RWPE2 (cell line): ENCODE data around the gene SSH3.

Experiments used
- ATAC-seq: fragments of 200-7000 bp; cut with Tn5 transposase; 3 replicates; pipeline ENCODE4 v1.9.1; 2021; ENCODE audit warnings: low read depth
- DNase-seq: peaks from one replicate; pipeline ENCODE4 v3.0.0-alpha.2; 2020; ENCODE audit warnings: low spot score
- H3K27ac ChIP-seq: fragments of 450-650 bp; 2 replicates; pipeline ENCODE4 v1.5.1; 2017; ENCODE audit warnings: mild to moderate bottlenecking; ENCODE audit not compliant: poor library complexity, severe bottlenecking
- H3K27me3 ChIP-seq: fragments of 250-450 bp; sonication (Bioruptor Pico); 2 replicates; pipeline ENCODE4 v1.5.1; 2021; ENCODE audit warnings: mild to moderate bottlenecking, moderate library complexity; ENCODE audit not compliant: insufficient read depth, poor library complexity, severe bottlenecking
- H3K36me3 ChIP-seq: fragments of 250-450 bp; sonication (Bioruptor Pico); 2 replicates; pipeline ENCODE4 v1.5.1; 2020; ENCODE audit warnings: low read depth, mild to moderate bottlenecking, moderate library complexity
- H3K4me1 ChIP-seq: fragments of 250-450 bp; sonication (Bioruptor Pico); 2 replicates; pipeline ENCODE4 v1.5.1; 2021; ENCODE audit warnings: mild to moderate bottlenecking, moderate library complexity; ENCODE audit not compliant: insufficient read depth, poor library complexity, severe bottlenecking
- H3K4me3 ChIP-seq: fragments of 250-450 bp; sonication (Bioruptor Pico); 2 replicates; pipeline ENCODE4 v1.5.1; 2021; ENCODE audit warnings: mild to moderate bottlenecking, moderate library complexity; ENCODE audit not compliant: severe bottlenecking
- H3K9me3 ChIP-seq: fragments of 250-450 bp; sonication (Bioruptor Pico); 2 replicates; pipeline ENCODE4 v1.5.1; 2021; ENCODE audit warnings: mild to moderate bottlenecking, moderate library complexity; ENCODE audit not compliant: severe bottlenecking
- TF ChIP-seq, protein P1 (sequence below): fragments of 450-650 bp; IDR thresholded peaks from one replicate; pipeline ENCODE4 v1.5.1; 2017; ENCODE audit warnings: mild to moderate bottlenecking, moderate library complexity; ENCODE audit not compliant: poor library complexity, severe bottlenecking

The SSH3 gene

DNA sequence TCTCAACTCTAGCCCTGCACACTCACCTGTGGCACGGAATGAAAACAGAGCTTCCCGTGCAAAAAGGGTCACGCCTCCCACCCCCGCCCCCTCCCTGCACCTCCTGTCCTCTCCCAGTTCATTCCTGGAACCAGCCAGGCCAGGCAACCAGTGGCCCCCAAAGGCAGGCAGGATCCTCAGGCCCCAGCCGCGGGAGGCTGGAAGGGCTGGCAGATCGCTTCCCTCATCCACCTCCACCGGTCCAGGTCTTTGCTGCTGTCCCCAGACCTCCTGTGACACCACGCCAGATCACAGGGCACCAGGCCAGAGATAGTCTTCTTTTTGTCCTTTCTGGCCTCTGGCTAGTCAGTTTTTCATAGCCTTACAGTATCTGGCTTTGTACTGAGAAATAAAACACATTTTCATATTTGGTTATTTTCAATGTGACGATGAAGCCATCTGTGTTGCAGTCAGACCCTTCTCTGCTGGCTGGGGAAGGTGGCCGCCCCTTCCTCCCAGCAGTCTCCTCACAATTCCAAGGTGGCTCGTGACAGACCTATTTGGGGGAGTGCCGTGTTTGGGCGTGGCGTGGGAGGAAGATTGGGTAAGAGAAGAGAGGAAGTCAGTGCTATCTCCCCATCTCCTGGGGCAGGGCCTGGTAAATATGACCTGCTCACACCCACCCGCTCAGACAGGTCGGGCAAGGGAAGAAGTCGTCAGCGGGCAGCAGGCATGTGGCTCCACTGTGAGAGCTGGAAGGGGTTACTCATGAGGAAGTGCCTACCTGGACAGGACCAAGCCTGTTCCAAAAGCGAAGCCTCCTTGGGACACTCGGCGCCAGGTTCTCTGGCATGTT is 9.1 kb downstream of the SSH3 start:
- Histone ChIP-seq H3K27ac (peak overlapping the region; percentile 96), H3K4me1 (peaks cover 51% of the 10 kb centered on the region), H3K36me3 (peaks cover 40% of the 10 kb centered on the region), H3K27me3 (no peaks in the 10 kb centered on the region), H3K4me3 (no peak overlapping the region), H3K9me3 (no peaks in the 10 kb centered on the region)
- ATAC-seq (peak; percentile 78), DNase-seq (peak; percentile 96)
- TF ChIP-seq, protein P1, sequence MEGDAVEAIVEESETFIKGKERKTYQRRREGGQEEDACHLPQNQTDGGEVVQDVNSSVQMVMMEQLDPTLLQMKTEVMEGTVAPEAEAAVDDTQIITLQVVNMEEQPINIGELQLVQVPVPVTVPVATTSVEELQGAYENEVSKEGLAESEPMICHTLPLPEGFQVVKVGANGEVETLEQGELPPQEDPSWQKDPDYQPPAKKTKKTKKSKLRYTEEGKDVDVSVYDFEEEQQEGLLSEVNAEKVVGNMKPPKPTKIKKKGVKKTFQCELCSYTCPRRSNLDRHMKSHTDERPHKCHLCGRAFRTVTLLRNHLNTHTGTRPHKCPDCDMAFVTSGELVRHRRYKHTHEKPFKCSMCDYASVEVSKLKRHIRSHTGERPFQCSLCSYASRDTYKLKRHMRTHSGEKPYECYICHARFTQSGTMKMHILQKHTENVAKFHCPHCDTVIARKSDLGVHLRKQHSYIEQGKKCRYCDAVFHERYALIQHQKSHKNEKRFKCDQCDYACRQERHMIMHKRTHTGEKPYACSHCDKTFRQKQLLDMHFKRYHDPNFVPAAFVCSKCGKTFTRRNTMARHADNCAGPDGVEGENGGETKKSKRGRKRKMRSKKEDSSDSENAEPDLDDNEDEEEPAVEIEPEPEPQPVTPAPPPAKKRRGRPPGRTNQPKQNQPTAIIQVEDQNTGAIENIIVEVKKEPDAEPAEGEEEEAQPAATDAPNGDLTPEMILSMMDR: no peak

DNA sequence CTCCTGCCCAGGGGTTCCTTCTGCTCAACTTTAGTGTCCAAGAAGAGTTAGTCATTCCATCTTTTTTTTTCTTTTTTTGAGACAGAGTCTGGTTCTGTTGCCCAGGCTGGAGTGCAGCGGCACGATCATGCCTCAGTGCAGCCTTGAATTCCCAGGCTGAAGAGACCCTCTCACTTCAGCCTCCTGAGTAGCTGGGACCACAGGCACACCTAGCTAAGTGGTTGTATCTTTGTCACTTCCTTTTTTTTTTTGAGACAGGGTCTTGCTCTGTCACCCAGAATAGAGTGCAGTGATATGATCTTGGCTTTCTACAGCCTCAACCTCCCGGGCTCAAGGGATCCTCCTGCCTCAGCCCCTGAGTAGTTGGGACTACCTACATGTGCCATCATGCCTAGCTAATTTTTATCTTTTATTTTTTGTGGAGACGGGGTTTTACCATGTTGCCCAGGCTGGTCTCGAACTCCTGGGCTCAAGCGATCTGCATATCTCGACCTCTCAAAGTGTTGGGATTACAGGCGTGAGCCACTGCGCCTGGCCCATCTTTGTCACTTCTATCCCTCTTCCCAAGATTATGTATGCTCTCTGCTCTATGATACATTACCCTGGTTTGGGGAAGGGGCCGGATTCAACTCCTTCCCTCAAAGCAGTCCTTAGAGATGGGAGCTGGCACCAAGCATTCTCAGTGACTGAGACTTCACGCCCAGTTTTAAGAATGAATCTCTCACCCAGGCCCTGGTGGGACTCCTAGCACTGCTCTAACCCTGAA is 10.0 kb downstream of the SSH3 start:
- ATAC-seq: no peak
- no peak for DNase-seq
- H3K4me1 ChIP-seq: peaks cover 51% of the 10 kb centered on the region
- no peak overlapping the region for H3K4me3 ChIP-seq
- TF ChIP-seq, protein P1: no peak
- peaks cover 38% of the 10 kb centered on the region for H3K36me3 ChIP-seq
- no peaks in the 10 kb centered on the region for H3K27me3 ChIP-seq
- peak overlapping the region; percentile 96 for H3K27ac ChIP-seq
- no peaks in the 10 kb centered on the region for H3K9me3 ChIP-seq

DNA sequence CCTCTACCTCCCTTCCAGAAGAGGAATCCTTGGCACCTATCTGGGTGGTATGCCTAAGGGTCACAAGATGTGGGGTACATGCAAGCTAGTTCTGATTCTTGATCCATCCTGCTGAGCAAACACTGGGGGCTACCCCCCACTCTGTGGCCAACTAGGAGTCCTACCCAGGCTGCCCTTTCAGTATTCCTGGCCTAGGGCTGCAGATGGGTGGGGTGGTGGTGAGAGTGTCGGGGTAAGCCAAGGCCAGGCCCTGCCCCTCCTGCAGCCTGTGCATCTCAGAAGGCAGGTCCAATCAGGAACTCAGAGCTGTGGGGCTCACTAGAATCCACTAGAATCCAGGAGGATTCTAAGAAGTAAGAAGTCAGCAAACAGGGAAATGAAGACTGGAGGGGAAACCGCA is 10.9 kb downstream of the SSH3 start:
- TF ChIP-seq, protein P1: no peak
- H3K4me3 ChIP-seq: no peak overlapping the region
- H3K27me3 ChIP-seq: no peaks in the 10 kb centered on the region
- no peaks in the 10 kb centered on the region for H3K9me3 ChIP-seq
- ATAC-seq (no peak), DNase-seq (no peak)
- peaks cover 51% of the 10 kb centered on the region for H3K4me1 ChIP-seq
- peak overlapping the region; percentile 96 for H3K27ac ChIP-seq
- H3K36me3 ChIP-seq: peaks cover 29% of the 10 kb centered on the region

DNA sequence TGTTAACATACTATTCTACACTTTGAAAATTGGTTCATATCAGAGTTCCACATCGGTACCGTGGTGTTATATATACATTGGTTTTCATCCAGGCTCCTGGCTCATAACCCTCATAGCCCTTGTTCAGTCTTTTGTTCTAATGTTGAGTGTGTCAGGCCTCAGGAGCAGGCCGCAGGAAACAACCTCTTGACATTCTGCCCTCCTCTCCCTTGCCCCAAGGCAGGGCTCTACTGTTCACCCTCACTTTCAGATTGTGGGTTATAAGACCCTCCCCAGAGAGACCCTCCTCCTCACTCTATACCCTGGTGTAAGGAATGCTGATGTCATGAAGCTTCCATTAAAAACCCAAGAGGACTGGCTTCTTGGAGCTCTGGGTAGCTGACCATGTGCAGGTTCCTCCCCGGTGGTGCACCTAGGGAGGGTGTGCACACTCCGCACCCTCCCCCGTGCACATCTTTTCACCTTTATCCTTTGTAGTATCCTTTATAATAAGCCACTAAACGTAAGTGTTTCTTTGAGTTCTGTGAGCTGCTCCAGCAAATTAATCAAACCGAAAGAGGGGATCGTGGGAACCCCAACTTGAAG is 12.1 kb downstream of the SSH3 start:
- DNase-seq: no peak
- TF ChIP-seq, protein P1: no peak
- Histone ChIP-seq H3K36me3 (peaks cover 17% of the 10 kb centered on the region), H3K4me3 (no peak overlapping the region), H3K9me3 (no peaks in the 10 kb centered on the region), H3K4me1 (peaks cover 45% of the 10 kb centered on the region), H3K27me3 (no peaks in the 10 kb centered on the region), H3K27ac (no peak overlapping the region)
- ATAC-seq: no peak
